Measurements from ENCODE around the gene ABCG5.

The ABCG5 gene

DNA sequence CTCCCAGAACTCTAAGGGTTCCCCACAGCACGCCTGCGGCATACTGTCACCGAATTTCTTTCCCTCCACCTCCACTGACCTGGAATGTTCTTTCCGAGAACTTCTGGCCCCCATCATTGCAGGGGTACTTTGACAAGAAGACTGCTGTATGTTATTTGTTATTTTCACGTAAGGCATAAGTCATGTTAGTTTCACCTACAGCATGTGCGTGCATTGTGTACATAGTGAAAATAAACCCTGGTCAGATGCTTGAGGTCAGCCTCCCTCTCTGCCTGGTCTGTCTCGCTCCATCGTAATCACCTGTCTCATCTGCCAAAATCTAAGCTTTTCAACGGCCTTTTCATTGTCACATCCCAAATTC, 4.2 kb upstream of the ABCG5 start:
- DNase-seq (ENCODE audit: low read depth in 1 of 2, low spot score in 1 of 2) = no peak

DNA sequence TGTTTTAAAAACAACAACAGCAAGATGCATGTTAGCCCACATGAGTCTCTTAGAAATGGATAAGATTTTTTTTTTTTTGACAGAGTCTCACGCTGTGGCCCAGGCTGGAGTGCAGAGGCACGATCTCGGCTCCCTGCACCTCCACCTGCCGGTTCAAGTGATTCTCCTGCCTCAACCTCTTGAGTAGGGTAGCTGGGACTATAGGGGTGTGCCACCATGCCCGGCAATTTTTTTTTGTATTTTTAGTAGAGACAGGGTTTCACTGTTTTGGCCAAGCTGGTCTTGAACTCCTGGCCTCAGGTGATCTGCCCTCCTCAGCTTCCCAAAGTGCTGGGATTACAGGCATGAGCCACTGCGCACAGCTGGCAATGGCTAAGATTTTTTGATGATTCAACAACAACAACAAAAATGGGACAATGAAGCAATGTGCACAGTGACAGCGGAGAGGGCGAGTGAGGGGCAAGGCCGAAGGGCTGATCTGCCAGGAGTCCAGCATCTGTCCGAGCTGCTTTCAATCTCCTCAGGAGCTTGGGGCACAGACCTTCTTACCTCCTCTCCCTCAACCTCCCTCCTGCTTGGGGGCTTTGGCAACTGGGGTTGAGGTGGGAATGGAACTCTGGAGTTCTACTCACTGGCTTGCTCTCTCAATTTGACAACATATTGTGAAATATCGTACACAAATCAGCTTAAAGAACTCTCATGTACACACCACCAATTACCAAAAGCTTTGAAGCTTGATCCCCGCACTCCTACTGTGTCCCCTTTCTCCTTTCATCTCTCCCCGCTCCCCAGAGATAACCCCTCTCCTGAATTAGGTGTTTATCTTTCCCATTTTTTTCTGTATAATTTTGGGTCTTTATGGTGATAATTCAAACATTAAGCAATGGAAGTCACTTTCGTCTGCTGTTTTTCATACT, 3.6 kb upstream of the ABCG5 start:
- no peak for DNase-seq (ENCODE audit: low read depth in 1 of 2, low spot score in 1 of 2)

GRCh38 chr2:43840965-43841364, 2.3 kb upstream of the ABCG5 start:
- DNase-seq (ENCODE audit: low read depth in 1 of 2, low spot score in 1 of 2) = no peak

DNA sequence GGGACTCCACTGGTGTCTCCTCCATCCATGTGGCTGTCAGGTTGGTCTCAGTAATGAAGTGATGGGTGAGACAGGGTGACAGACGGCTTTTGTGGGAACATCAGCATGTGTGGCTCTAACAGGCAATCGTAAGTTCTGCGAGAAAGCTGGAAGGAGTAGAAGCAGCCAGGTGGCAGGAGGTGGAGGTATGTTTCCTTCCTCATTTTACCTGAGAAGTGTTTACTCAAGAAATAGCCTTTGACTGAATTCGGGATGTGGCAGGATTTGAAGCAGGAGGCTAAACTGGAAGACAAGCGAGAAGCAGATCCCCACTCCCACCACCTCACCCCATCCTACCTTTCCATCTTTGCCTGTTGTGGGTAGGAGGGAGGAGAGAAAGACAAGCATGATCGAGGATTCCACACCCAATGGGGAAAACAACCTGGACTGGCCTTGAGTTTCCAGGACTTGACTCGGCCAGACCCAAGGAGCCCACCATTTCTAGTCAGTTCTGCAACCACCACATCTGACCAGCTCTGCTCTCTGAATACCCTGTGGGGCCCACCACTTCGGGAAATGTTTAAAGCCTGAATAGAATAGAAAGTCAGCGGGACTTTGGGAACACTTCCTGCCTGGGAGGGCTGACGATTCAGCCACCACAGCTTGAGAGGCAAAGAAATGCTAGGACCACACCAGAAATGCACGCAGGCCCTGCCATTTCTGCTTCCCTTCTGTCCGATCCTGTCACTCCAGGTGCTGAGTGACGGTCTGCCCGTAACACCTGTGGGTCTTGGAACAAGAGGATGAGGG, 1.3 kb upstream of the ABCG5 start:
- no peak for DNase-seq (ENCODE audit: low read depth in 1 of 2, low spot score in 1 of 2)

DNA sequence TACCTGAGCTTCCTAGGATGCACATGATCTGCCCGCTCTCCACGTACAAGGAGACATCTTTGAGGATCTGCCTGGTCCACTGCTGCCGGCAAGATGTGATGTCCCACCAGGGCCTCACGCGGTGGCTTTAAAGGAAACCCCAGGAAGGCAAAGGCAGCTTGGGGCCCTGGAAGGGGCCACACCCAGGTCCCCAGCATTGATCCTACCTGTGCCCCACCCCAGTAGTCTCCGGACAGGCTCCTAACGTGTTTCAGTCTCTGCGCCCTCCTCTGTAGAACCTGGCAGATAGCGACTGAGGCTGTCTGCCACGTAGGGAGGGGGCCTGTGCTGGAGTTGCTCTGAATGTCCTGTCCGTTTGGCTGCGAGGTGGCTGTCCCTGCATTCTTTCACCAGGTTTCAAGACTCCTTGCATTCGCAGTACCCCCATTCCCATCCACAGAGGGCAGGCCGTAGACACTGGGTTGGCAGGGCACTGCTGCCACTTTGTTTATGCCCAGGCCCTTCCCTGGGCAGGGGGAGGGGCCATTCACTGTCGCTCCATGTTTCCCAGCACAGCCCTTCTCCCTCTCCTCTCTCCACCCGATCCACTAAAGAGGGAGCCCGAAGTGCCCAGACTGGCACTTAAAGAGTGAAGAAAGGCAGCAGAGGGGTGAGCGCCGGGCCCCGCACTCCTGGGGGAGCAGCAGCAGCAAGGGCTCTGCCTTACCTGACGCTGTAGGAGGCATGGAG, 644 bp downstream of the ABCG5 start:
- DNase-seq (ENCODE audit: low read depth in 1 of 2, low spot score in 1 of 2) = no peak

- DNase-seq (ENCODE audit: low read depth in 1 of 2, low spot score in 1 of 2) = no peak
Observed at GRCh38 chr2:43837033-43837432, 1.6 kb downstream of the ABCG5 start.

DNA sequence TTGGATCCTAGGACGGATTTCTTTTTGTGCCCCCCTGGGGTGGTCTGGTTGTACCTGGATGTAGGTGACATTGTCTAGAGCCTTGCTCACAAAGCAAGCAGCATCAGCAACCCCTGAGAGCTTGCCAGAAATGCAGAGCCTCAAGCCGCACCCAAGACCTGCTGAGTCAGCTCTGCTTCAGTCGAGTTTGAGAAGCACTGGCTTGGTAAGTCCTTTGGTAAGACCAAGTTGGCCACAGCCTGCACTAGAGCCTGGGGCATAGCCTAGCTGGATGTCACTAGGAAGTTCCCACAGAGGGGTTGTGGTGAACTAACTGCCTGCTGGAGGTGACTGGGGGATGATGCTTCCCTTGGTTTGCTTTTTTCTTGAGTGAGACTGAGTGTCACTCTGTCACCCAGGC, 6.2 kb downstream of the ABCG5 start:
- DNase-seq (ENCODE audit: low read depth in 1 of 2, low spot score in 1 of 2) = no peak

DNA sequence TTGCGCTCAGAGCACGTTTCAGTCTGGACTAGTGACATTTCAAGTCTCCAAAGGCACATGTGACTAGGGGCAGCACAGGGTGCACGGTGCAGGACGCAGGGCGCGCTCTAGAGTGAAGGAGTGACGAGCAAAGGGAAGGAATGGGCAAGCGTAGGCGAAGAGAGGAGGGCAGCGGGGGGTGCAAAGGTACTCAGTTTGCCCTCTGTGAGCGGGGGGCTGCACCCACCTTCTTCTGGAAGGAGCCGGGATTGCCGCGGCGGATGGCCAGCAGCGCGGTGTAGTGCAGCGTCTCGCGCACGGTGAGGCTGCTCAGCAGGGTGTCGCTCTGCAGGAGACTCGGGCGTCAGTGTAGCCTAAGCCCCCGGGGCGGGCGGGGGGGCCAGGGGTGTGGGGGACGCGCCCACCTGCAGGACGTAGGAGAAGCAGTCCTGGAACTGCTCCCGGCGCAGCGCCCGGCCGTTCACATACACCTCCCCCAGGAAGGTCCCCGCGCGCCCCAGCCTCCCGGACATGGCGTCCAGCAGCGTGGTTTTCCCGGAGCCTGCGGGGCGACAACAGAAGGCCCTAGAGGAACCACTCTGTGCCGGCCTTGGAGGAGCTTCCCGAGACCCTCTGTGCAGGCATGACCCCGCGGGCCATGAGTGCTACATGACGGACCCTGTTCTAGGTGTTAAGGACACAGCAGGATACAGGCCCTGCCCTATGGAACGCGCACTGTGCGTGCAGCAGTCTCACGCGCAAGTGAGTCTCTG, 6.9 kb downstream of the ABCG5 start:
- DNase-seq (ENCODE audit: low read depth in 1 of 2, low spot score in 1 of 2) = no peak

DNA sequence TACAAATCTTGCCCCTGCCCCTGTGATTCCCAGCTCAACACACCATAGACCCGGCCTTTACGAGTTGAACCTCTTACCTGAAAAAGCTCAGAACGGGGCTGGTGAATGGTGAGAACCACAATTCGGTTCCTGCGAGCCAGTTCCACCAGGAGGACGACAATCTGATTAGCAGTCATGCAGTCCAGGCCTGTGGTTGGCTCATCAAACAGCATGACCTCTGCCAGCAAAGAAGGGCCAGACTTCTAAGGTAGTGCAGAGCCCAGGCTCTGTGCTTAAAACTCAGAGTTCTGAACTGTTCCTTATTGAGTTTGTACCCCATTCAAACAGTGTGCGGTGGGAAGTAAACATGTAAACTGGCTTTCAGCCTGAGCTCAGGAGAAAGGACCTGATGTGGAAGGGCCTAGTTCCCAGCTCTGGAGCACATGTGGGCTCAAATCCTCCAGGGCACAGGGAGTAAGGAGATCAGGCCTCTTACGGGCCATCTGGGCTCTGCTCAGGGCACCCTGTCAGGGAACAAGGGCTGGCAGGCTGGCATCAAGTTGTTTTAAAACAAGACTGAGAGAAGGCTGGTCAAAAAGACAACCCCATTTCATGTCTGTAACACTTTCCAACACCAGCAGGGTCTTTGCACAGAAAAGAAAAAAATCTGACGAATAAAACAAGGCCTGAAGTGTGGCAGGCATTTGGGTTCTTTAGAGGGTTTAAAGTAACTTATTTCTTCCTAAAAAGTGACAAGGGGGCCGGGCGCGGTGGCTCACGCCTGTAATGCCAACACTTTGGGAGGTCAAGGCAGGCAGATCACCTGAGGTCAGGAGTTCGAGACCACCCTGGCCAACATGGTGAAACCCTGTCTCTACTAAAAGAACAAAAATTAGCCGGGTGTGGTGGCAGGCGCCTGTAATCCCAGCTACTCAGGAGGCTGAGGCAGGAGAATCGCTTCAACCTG, 12.1 kb downstream of the ABCG5 start:
- no peak for DNase-seq (ENCODE audit: low read depth in 1 of 2, low spot score in 1 of 2)

DNA sequence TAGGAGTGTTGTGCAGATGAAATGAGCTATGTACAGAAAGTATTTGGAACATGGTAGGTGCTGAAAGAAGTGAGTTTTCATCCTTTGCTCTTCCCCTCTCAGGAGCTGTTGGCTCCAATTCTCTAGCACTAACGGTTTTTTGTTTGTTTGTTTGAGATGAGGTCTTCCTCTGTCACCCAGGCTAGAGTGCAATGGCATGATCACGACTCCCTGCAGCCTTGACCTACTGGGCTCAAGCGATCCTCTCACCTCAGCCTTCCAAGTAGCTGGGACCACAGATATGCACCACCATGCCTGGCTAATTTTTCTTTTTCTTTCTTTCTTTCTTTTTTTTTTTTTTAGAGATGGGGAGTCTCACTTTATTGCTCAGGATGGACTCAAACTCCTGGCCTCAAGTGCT, 12.8 kb downstream of the ABCG5 start:
- DNase-seq (ENCODE audit: low read depth in 1 of 2, low spot score in 1 of 2) = no peak

GRCh38 chr2:43824951-43825493, 13.6 kb downstream of the ABCG5 start:
- DNase-seq (ENCODE audit: low read depth in 1 of 2, low spot score in 1 of 2) = no peak

- DNase-seq (ENCODE audit: low read depth in 1 of 2, low spot score in 1 of 2) = no peak
Observed at GRCh38 chr2:43824512-43824911, 14.1 kb downstream of the ABCG5 start.

DNA sequence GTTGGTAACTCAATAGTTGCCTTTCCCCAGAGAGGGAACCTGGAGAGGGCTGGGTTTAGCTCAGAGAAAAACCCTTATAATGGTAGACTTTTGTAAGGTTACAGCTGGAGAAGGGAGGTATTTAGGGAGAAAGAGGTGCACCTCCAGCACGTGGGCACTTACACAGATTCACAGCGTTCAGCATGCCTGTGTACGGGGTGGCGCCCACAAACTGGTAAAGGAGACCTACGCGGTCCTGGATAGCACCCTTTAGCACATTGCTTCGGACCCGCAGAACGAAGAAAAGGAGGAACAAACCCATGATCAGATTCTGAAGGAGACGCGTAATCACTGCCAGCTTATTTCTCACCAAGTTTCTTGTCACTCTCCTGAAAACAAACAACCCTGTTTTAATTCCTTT, 14.9 kb downstream of the ABCG5 start:
- DNase-seq (ENCODE audit: low read depth in 1 of 2, low spot score in 1 of 2) = no peak

DNA sequence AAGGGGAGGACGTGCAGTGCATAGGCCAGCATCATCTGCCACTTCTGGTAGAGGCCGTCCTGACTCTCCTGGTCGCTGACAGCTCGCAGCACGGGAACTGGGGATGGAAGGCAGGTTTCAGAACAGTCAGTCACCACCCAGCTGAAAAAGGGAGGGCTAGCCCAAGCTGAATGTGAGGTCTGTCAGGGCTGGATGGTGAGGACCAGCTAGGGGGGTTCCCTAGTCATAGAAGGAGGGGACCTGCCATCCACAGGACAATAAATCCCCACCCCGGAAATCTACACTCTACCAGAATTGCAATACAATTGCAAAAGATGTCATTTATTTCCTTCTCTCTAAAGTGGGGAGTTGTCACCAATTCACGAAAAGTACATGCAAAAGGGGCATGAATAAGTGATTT, 15.8 kb downstream of the ABCG5 start:
- no peak for DNase-seq (ENCODE audit: low read depth in 1 of 2, low spot score in 1 of 2)

DNA sequence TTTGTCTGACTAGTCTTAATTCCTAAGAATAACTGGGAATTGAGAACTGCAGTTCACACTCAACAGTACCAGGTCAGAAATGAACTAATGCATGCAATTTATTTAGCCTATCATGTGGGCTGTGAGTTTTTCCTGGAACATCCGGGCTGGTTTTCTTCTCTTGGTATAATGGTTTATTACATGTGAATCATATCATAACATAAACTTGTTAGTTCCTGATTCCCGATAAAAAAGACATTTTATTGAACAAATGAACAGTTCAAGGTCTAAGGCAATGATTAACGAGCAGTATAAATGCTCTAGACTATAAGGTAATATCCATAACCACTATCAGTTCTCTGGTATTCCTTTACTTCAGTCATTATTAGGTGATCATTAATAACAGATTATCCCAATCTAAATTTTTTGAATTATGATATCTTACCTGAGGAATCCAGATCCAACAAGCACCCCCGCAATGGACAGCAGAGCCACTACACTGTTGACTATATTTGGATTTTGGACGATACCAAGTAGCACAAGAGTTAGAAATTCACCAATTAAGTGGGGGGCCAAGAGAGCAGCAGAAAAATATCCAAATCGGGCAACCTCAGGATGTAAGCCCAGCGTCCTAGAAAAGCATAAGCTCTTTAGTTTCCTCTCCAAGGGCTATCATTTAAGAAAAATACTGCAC, 19.0 kb downstream of the ABCG5 start:
- DNase-seq (ENCODE audit: low read depth in 1 of 2, low spot score in 1 of 2) = no peak

GRCh38 chr2:43818761-43819160, 19.9 kb downstream of the ABCG5 start:
- no peak for DNase-seq (ENCODE audit: low read depth in 1 of 2, low spot score in 1 of 2)

- no peak for DNase-seq (ENCODE audit: low read depth in 1 of 2, low spot score in 1 of 2)
Observed at GRCh38 chr2:43814711-43815110, 23.9 kb downstream of the ABCG5 start.

DNA sequence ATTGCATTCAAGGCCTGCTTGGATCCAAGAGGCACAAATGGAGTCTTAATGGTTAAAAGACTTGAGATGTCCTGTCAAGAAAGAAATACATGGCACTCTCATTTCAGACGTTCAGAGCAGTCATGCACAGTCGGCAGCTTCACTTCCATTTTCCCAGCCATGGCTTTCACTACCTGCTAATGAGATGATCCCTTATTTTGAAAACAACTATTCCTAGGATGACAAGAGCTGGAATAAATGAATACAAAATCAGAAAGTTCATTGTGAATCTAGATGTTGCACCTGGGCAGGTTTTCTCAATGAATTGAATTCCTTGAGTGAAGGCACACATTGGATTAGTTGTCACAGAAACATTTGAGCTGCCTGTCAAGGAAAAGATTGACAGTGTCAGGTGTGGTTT, 25.7 kb downstream of the ABCG5 start:
- no peak for DNase-seq (ENCODE audit: low read depth in 1 of 2, low spot score in 1 of 2)

DNA sequence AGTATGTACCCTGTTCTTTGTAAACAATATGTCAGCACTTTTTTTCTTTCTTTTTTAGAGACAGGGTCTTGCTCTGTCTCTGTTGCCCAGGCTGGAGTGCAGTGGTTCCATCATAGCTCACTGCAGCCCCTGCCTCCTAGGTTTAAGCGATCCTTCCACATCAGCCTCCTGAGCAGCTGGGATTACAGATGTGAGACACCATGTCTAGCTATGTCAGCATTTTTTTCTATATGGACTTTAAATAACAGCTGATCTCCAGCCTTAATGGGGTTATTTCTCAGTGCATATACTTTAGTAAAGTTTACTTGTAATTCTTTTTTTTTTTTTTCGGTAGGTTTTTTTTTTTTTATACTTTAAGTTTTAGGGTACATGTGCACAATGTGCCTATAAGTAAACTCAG, 26.6 kb downstream of the ABCG5 start:
- DNase-seq (ENCODE audit: low read depth in 1 of 2, low spot score in 1 of 2) = no peak
